Right renal pelvis (tissue), 4 donors: ENCODE measurements around the gene ALK. TPM values are rescaled to one million over a fixed set of nuclear protein-coding genes. Genes with fewer than 3 reads are reported as not detected.
"Not testable (repeated sequence)": the region's sequence is repeated elsewhere in the genome, so short reads cannot be mapped to it uniquely, and the experiment has no call there.

Experiments used
- DNase-seq, 4 donors: peaks; one replicate each; pipeline ENCODE4 v3.0.0-alpha.2; 2013; ENCODE audit warnings: low read depth in 4 of 4, low spot score in 3 of 4, missing footprints in 1 of 4
- polyA plus RNA-seq, 4 donors: library from polyadenylated mRNA; unstranded; fragments of 120-200 nt; gene quantifications; one replicate each; pipeline ENCODE4 v1.2.1, GENCODE V29; 2013; ENCODE audit not compliant: insufficient read length in 4 of 4

ALK gene
- polyA plus RNA-seq, 4 donors, result 0.11 to 0.50 (median 0.29) TPM

- not testable (repeated sequence) for DNase-seq
These were observed 676.2 kb downstream of the ALK start for GRCh38 chr2:29245035-29245741.

GRCh38 chr2:29242621-29243375, 678.6 kb downstream of the ALK start:
- DNase-seq, result no peak

- no peak for DNase-seq
These were observed 679.3 kb downstream of the ALK start for GRCh38 chr2:29241955-29242565.

GRCh38 chr2:29241341-29241740, 680.0 kb downstream of the ALK start:
- DNase-seq, result no peak

GRCh38 chr2:29240601-29241000, 680.8 kb downstream of the ALK start:
- DNase-seq, result no peak

GRCh38 chr2:29239209-29239960, 682.0 kb downstream of the ALK start:
- DNase-seq, result no peak

GRCh38 chr2:29238497-29238896, 682.9 kb downstream of the ALK start:
- no peak for DNase-seq

GRCh38 chr2:29236074-29236473, 685.3 kb downstream of the ALK start:
- no peak for DNase-seq

- DNase-seq, result no peak
These were observed 686.0 kb downstream of the ALK start for GRCh38 chr2:29235411-29235810.

GRCh38 chr2:29233428-29233827, 688.0 kb downstream of the ALK start:
- DNase-seq, result peak in 3 of 4 donors; percentile 14 to 44 (median 36)

GRCh38 chr2:29232041-29232440, 689.3 kb downstream of the ALK start:
- no peak for DNase-seq

GRCh38 chr2:29229640-29230039, 691.7 kb downstream of the ALK start:
- DNase-seq, result no peak

- no peak for DNase-seq
These were observed 692.4 kb downstream of the ALK start for GRCh38 chr2:29228947-29229346.

GRCh38 chr2:29227935-29228675, 693.3 kb downstream of the ALK start:
- DNase-seq, result no peak

GRCh38 chr2:29226808-29227207, 694.6 kb downstream of the ALK start:
- no peak for DNase-seq

- no peak for DNase-seq
These were observed 695.0 kb downstream of the ALK start for GRCh38 chr2:29226375-29226774.

- no peak for DNase-seq
These were observed 695.6 kb downstream of the ALK start for GRCh38 chr2:29225814-29226213.

- DNase-seq, result no peak
These were observed 696.5 kb downstream of the ALK start for GRCh38 chr2:29224693-29225551.
